Embryonic facial prominence (tissue), 1 donor: ENCODE measurements around the gene FXYD5.

Experiments
- DNase-seq: peaks from one replicate; pipeline ENCODE4 v3.0.0-alpha.2; 2016; ENCODE audit errors: extremely low spot score

FXYD5 gene, protein sequence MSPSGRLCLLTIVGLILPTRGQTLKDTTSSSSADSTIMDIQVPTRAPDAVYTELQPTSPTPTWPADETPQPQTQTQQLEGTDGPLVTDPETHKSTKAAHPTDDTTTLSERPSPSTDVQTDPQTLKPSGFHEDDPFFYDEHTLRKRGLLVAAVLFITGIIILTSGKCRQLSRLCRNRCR

DNA sequence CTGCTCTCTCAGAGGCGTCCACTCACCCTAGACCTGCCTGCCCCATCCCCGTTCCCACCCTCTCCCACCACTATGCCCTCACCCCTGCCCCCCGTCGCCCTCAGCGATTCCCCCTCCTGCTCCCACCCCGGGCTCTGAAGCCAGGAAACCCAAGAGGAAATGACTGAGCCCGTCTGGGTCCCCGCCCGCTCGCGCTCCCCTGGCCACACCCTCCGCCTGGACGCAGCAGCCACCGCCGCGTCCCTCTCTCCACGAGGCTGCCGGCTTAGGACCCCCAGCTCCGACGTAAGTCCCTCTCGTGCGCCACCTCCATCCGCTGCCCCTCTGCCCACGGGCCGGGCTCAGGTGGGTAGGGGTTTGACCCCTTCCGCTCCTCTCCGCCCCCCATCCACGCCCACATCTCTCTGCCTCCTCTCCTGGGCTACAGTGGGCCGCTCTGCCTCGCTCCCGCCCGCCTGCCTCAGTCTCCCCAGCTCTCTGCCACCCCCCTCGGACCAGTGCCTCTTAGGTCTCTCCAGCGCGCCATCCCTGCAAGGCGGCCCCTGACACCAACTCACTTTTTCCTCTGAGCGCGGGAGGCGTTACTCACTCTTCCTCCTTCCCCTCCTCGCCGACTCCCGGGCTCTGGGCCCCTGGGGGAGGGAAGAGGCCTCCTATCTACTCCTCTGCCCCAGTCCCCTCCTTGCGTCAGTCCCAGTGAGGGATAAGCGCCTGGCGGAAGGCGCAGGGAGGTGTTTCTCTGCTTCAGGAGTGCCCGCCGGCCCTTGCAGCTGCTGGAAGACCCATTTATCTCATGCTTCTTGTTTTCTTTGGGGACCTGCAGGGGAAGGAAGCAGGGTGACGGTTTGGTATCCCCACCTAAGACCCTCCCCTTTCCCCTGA lies at the start of gene FXYD5:
FXYD5 (plus strand) TSS at position 211 of the 882 bp plus-strand sequence. CDS start 816 bp downstream, outside the sequence.
- no peak for DNase-seq

DNA sequence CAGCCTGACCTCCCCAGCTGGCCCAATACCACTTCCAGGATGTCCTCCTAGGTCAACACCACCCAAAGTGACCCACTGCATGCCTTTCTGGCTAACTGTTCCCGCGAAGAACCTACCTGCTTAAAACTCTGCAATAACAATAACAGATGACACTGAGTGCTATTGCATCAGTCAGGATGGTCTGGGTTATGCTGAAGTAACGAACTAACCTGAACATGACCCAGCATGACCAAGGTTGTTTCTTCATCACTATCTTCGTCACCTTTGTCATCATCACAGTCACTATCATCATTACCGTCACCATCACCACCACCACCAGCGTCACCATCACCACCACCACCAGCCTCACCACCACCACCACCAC lies 49.5 kb upstream of the FXYD5 start:
- no peak for DNase-seq

DNA sequence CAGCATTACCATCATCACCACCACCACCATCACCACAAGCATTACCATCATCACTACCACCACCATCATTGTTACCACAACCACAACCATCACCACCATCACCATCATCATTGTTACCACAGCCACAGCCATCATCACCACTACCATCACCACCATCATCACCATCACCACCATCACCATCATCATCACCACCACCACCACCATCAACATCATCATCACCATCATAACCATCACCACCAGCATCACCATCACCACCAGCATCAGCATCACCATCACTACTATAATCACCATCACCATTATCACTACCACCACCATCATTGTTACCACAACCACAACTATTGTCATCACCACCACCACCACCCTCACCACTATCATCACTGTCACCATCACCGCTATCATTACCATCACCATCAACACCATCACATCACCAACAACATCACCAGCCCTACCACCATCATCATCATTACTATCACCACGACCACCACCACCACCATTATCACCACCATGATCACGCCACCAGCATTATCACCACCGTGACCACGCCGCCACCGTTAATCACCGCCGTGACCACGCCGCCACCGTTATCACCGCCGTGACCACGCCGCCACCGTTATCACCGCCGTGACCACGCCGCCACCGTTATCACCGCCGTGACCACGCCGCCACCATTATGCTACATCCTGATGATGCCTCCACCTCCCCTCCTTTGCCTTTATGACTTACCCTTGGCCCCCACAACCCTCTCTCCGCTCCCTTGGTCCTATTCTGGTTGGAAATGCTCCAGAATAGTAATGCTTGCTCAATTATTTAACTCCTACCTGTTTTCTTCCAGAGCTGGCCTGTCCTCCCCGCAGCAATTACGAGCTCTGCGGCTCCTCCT lies 48.9 kb upstream of the FXYD5 start:
- DNase-seq: no peak

DNA sequence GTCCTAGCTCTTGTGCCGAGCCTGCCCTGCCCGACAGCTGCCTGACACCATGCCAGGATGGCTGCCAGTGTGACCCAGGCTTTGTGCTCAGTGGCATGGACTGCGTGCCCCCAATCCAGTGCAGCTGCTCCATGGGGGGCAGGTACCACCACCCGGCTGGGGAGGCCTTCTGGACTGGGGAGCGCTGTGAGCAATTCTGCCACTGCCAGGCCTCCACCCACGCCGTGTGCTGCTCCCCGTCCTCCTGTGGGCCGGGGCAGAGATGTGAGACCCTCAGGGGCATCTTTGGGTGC lies 48.3 kb upstream of the FXYD5 start:
- DNase-seq: no peak

DNA sequence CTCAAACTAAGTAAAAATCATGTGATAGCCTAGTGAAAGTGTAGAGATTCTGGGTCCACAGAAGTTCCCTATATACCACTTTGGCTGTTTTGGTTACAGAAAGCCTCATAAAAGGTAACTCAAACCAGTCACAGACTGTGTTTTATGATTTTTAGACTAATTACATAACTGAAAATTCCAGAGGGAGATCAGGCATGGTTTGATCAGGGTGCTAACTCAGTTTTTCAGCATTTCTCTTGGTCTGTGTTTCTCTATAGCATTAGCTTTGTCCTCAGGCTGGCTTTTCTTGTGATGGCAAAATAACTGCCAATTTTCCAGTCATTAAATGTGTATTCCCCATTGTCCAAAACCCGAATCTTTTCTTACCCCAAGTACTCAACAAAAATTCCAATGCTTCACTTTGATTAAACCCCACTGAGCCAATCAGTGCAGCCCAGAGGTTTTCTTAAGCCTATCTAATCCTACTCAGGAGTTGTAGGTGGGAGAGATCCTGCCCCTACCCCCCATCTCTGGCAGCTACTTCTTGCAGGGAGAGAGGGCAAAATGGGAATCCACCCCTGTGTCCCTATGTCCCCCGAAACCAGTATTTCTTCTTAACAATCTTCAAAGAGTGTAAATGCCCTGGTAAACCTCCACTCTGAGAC lies 47.5 kb upstream of the FXYD5 start:
- no peak for DNase-seq

DNA sequence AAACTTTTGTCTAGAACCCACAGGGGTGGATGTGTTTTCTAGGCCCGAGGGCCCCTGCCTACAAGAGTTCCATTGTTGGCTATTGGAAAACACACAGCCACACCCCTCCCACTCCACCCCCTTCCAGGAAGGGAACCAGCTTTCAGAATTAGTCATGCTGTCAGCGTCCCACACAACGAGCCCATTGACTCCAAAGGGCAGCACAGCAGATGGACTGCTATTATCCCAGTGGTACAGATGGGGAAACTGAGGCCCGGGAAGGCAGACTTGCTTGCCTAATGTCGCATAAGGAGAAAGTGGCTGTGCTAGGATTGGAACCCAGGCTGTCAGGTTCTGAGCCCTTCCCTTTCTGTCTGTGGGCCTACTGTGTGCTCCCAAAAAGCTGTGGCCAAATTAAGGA lies 47.0 kb upstream of the FXYD5 start:
- DNase-seq: no peak

DNA sequence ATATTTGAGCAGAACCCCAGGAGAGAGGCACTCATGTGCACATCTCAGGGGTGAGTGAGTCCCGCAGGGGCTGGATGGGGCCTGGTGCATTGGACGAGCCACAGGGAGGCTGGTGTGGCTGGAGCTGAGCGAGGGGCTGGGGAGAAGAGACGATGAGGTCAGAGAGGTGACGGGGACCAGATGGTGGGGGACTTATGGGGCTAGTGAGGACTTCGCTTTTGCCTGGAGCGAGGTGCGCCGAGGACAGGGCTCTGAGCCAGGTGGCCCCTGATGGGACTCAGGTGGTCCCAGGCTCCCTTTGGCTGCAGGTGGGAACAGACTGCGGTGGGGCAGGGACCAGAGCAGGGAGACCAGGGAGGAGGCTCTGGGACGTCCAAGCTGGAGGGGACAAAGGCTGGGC lies 45.8 kb upstream of the FXYD5 start:
- no peak for DNase-seq

DNA sequence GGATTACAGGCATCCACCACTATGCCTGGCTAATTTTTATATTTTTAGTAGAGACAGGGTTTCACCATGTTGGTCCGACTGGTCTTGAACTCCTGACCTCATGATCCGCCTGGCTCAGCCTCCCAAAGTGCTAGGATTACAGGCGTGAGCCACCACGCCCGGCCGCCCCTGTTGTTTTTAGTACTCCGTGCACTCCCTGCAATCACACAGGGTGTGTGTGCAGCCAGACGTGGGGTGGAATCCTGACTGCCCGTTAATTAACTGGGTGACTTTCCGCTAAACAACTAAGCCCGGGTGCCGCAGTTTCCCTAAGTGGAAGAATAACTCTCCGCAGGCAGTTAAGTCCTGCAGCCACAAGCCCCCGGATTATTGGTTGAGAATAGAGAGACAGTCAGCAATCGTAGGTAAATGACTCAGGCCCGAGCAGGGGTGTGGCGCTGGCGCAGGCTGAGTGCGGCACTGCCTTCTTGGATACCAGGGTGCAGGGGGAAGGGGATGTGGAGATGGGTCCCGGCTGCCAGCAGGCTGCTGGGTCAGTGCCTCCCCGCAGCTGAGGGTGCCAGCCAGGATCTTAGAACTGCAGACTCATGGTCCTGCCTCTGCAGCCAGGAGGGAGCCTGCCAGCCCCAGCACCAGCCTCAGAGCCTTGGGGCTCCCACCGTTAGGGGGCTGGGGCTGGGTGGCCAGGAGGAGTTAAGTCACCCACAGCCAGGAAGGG lies 45.0 kb upstream of the FXYD5 start:
- DNase-seq: no peak

DNA sequence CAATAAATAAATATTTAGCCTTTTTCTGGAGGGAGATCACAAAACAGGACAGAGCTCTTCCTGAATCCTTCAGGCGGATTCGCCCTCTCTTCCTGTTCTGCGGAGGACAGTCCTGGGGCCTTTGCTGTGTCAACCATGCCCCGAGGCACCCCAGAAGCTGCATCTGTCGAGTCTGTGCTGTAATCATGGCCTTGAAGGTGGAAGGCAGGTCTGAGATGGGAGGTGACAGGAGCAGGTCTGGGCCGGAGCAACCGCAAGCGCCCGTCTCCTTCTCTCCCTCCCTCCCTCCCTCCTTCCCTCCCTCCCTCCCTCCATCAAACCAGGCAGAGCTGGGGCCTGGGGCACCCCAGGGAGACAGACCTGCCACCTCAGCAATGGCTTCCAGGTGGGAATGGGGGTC lies 43.6 kb upstream of the FXYD5 start:
- DNase-seq: no peak

DNA sequence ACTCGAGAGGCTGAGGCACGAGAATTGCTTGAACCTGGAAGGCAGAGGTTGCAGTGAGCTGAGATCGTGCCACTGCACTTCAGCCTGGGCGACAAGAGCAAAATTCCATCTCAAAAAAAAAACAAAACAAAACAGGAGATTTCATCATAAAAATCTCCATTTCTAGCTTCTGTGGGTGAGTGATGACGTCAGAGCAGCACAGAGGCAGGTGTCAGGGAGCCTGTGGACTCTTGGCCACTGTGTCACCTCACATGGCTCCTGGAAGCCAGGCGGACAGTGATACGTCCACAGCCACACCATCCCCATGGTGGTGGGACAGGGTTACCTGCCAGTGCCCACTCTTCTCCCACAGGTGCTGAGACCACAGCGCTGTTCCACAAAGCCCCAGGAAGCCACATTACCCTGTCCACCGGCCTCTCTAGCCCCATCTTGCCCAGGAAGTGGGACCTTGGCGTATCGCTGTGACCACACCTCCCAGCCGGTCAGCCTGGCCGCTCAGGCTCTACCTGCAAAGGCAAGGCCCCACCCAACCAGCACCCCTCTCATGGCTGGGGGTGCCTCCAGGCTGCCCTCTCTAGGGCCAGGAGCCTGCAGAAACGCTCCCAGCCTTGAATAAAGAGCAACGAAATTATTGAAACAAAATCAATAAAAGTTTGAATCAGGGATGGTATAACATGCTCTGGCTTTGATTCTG lies 41.4 kb upstream of the FXYD5 start:
- DNase-seq: no peak

DNA sequence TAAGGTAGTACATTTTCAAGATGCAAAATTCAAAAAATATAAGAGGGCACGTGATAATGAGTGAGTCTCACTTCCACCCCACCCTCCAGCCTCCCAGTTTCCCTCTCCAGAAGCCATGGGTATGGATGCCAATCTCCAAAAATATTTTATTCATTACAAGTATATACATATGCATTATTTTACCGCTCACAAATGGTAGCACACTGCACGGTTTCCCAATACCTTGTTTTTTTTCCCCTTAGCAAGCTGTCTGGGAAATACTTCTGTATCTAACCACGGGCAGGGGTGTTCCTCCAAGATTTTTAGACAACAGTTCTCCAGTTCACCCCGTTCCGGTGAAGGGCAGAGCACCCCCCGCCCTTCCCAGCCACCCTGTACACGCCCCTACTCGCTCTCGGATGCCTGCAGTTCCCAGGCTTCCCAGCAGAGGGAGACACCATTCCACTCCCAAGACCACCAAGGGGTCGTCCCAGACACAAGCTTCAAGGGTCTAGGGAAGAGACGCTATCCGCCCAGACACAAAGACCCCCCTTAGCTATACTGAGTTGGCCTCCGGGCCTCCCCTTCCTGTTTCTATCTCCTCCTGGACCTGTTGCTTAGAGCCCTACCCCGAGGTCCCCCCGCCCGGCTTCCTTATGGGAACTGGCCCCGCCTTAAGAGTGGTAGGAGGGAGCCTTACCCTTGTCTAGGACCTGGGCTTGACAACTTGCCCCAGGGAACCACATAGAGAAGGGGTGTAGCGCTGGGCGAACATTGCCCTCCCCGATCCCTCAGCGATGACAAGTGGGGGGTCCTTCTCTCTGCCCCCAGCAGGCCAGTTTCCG lies 40.0 kb upstream of the FXYD5 start:
- DNase-seq: peak; percentile 69

DNA sequence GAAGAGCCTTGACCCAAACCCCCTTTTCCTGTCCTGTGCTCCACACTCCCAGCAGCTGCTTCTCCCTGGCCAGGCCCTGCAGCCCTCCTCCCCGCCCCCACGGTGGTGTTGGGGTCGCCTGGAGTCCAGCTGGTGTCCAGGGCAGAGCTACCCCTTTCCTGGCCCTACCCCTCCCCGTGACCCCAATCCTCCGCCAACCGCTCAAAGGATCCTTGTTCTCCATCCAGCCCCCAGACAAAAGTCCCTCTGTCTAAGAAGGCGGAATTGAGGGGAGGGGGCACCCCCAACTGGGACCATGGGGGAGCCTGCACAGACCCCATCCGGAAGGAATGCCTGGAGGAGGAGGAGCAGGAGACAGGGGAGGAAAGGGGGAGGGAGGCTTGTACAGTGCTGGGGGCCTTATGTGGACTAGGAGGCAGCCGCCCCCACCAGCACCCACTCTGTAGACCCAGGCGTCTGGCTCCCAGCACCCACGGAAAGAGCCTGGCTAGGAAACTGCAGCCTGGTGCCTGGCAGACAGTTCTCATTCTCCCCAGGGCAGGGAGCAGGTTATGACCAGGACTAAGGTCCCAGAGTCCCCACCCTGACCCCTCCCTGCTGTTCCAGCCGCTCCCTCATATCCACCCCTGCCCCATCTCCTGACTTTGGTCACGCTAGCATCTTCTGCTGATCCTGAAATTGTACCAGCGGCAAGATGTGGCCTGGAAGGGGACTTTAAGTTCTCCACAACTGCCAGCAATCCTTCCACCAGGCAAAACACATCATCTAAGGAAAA lies 39.2 kb upstream of the FXYD5 start, which contains the start of gene FXYD3:
FXYD3 (plus strand) TSS at position 647 of the 775 bp plus-strand sequence. CDS start 3,554 bp downstream, outside the sequence.
- no peak for DNase-seq

DNA sequence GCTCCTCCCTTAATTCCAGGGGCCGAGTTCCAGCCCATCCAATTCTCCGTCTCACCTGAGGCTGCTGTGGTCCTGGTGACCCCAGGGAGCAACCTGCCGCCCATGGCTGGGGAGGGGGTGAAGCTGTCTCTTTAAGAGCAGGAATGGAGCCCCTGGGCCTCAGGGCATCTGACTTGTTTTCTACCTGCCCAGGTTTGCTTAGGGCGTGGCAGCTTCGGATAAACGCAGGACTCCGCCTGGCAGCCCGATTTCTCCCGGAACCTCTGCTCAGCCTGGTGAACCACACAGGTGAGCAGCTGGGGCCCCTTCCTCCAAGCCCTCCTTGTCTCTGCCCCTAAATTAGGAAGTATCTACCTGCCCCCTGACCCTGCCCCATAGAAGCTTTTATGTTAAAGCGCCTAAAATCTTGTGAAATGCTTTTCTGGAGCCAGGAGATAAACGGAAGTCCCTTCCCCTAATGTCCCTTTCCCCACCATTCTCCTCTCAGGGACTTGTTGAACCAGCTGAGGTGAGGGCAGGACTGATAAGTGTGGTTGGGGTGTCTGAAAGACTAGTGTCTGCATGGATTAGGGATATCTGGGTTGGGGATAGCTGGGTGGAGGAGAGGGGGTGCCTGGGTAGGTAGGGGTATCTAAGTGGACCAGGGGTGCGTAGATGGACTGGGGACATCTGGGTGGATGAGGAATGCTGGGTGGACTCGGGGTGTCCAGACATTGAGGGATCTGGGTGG lies 38.3 kb upstream of the FXYD5 start:
- DNase-seq: no peak

DNA sequence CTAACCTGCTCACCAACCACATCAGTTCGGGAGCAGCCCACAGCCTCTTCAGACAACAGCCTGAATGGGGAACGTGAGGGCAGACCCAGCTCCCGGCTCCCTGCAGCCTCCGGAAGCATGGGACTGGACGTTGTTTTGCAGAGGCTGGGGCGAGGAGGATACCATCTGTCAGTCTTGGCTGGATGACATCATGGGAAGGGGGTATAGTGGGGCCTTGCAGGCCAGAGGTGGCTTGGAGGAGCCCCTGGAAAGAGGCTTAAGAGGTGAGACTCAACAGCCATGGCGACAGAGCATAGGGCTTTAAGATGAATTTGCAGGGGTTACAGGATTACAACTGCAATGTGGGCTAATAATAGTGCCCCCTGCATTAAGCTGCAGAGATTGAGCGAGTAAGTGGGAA lies 37.4 kb upstream of the FXYD5 start:
- DNase-seq: no peak

DNA sequence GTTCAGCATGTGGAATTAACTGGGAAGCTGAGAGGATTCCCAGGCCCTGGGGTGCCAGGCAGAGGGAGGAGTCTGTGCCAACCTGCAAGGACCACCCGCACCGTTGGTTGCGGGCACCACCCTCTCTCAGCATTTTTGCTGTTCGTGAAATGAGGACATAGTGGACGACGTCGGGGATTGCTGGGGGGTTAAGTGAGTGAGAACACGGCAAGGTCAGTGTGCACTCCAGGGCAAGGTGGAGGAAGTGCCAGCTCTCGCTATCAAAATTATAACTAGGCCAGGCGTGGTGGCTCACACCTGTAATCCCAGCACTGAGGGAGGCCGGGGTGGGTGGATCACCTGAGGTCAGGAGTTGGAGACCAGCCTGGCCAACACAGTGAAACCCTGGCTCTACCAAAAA lies 36.7 kb upstream of the FXYD5 start:
- no peak for DNase-seq

DNA sequence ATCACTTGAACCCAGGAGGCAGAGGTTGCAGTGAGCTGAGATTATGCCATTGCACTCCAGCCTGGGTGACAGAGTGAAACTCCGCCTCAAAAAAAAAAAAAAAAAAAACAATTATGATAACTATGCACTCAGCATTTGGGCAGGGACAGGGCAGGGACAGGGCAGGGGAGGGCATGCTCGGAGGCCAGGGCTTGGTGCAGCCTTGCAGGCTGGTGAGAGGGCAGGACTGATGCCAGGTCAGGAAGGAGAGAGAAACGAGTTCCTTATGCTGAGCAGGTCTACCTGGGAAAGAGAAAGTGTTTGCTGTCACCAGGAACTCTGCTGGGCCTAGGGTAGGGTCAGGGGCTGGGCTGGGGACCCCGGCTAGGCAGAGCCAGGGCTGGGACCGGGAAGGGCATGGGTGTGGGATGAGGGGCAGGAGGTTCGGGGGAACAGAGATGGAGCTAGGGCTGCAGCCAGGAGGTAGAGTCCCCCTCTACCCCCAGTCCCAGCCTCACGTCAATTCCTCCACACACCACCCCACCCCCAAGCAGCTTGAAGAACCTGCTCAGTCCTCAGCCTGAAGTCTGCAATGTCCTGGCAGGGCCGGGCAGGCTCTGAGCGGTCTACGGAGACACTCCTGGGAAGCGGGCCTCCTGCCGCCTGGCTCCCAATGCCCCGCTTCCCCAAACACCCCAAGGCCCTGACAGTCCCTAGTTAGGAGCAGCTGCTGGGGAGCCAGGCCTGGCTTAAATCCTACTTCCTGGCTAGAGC lies 36.1 kb upstream of the FXYD5 start:
- DNase-seq: no peak

DNA sequence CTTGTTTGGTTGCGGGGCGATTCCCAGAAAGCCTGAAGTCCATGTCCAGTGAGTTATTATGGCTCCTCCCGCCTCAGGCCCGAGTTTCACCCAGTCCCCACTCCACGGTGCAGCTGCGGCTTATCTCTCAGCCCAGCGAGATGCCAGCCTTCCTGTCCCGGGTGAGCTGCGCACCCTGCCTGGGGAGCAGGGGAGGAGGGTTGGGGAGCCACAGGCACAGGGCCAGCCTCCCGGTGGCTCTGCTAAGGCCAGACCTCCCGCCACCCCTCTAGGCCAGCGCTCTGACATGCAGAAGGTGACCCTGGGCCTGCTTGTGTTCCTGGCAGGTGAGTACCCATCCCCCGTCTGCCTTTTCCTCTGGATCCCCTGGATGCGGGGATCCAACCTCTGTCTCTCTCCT lies 35.4 kb upstream of the FXYD5 start:
- no peak for DNase-seq
